Memory B cell (primary cell): ENCODE measurements around the gene ITGA3.
"Not testable (repeated sequence)": the region's sequence is repeated elsewhere in the genome, so short reads cannot be mapped to it uniquely, and the experiment has no call there.

Experiments used
- ATAC-seq: fragments of 150-1000 bp; cut with Tn5 transposase; 2 replicates; pipeline ENCODE4 v1.10.0; 2021; ENCODE audit warnings: low read depth, mild to moderate bottlenecking, moderate library complexity
- DNase-seq, 2 donors: peaks; one replicate each; pipeline ENCODE4 v3.0.0; 2022; ENCODE audit warnings: low spot score in 2 of 2
- H3K27ac Mint-ChIP-seq: one replicate; pipeline ENCODE4 v1.8.0; 2022; ENCODE audit warnings: mild to moderate bottlenecking, moderate library complexity, mixed read lengths
- H3K27me3 Mint-ChIP-seq: one replicate; pipeline ENCODE4 v1.8.0; 2022; ENCODE audit warnings: mixed read lengths
- H3K36me3 Mint-ChIP-seq: one replicate; pipeline ENCODE4 v1.8.0; 2022; ENCODE audit warnings: mild to moderate bottlenecking, mixed read lengths
- H3K4me1 Mint-ChIP-seq: one replicate; pipeline ENCODE4 v1.8.0; 2022; ENCODE audit warnings: mixed read lengths
- H3K4me3 Mint-ChIP-seq: one replicate; pipeline ENCODE4 v1.8.0; 2022; ENCODE audit warnings: mild to moderate bottlenecking, moderate library complexity, mixed read lengths
- H3K9me3 Mint-ChIP-seq: one replicate; pipeline ENCODE4 v1.8.0; 2022; ENCODE audit warnings: mixed read lengths

ITGA3 gene

GRCh38 chr17:50027172-50027880, 28.6 kb upstream of the ITGA3 start:
- H3K36me3 Mint-ChIP-seq: no peaks in the 10 kb centered on the region
- ATAC-seq: peak; percentile 63
- H3K27ac Mint-ChIP-seq: no peak overlapping the region
- peaks cover 17% of the 10 kb centered on the region for H3K27me3 Mint-ChIP-seq
- H3K4me1 Mint-ChIP-seq: peaks cover 5% of the 10 kb centered on the region
- no peaks in the 10 kb centered on the region for H3K9me3 Mint-ChIP-seq
- DNase-seq: no peak
- peak overlapping the region; percentile 64 for H3K4me3 Mint-ChIP-seq

- H3K27ac Mint-ChIP-seq: no peak overlapping the region
- no peak for ATAC-seq
- H3K36me3 Mint-ChIP-seq: no peaks in the 10 kb centered on the region
- no peak for DNase-seq
- peak overlapping the region; percentile 4 for H3K4me3 Mint-ChIP-seq
- peaks cover 17% of the 10 kb centered on the region for H3K27me3 Mint-ChIP-seq
- no peaks in the 10 kb centered on the region for H3K9me3 Mint-ChIP-seq
- H3K4me1 Mint-ChIP-seq: peaks cover 5% of the 10 kb centered on the region
These were observed 27.8 kb upstream of the ITGA3 start for GRCh38 chr17:50027881-50028735.

DNA sequence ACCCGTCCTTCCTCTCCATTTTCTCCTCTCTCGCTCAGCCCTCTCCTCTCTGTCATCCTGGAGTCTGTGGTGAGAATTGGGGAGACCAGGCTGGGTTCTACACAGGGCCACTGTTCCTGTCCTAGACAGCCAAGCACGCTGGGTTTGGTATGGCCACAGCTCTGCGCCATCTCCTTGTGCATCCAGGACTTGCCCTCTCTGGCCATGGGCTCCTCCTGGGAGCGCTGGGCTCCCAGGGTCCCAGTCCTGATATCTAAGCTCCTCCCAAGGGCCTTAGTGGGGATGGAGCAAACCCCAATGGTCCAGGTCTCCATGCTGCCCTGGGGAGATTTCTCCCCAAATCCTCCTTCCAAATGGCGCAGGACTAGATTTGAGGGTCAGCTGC, 27.2 kb upstream of the ITGA3 start:
- DNase-seq: no peak
- Mint-ChIP-seq H3K9me3 (no peaks in the 10 kb centered on the region), H3K4me1 (peaks cover 5% of the 10 kb centered on the region), H3K36me3 (no peaks in the 10 kb centered on the region), H3K27me3 (peaks cover 20% of the 10 kb centered on the region), H3K4me3 (peak overlapping the region; percentile 4), H3K27ac (no peak overlapping the region)
- no peak for ATAC-seq

- H3K9me3 Mint-ChIP-seq: no peaks in the 10 kb centered on the region
- ATAC-seq: no peak
- DNase-seq: no peak
- peaks cover 5% of the 10 kb centered on the region for H3K4me1 Mint-ChIP-seq
- no peak overlapping the region for H3K27ac Mint-ChIP-seq
- no peak overlapping the region for H3K4me3 Mint-ChIP-seq
- no peaks in the 10 kb centered on the region for H3K36me3 Mint-ChIP-seq
- H3K27me3 Mint-ChIP-seq: peaks cover 20% of the 10 kb centered on the region
These were observed 26.7 kb upstream of the ITGA3 start for GRCh38 chr17:50029185-50029584.

- H3K4me1 Mint-ChIP-seq: no peaks in the 10 kb centered on the region
- peaks cover 12% of the 10 kb centered on the region for H3K27me3 Mint-ChIP-seq
- ATAC-seq (no peak), DNase-seq (no peak)
- H3K9me3 Mint-ChIP-seq: no peaks in the 10 kb centered on the region
- H3K36me3 Mint-ChIP-seq: no peaks in the 10 kb centered on the region
- no peak overlapping the region for H3K27ac Mint-ChIP-seq
- no peak overlapping the region for H3K4me3 Mint-ChIP-seq
These were observed 22.6 kb upstream of the ITGA3 start for GRCh38 chr17:50033316-50033715.

DNA sequence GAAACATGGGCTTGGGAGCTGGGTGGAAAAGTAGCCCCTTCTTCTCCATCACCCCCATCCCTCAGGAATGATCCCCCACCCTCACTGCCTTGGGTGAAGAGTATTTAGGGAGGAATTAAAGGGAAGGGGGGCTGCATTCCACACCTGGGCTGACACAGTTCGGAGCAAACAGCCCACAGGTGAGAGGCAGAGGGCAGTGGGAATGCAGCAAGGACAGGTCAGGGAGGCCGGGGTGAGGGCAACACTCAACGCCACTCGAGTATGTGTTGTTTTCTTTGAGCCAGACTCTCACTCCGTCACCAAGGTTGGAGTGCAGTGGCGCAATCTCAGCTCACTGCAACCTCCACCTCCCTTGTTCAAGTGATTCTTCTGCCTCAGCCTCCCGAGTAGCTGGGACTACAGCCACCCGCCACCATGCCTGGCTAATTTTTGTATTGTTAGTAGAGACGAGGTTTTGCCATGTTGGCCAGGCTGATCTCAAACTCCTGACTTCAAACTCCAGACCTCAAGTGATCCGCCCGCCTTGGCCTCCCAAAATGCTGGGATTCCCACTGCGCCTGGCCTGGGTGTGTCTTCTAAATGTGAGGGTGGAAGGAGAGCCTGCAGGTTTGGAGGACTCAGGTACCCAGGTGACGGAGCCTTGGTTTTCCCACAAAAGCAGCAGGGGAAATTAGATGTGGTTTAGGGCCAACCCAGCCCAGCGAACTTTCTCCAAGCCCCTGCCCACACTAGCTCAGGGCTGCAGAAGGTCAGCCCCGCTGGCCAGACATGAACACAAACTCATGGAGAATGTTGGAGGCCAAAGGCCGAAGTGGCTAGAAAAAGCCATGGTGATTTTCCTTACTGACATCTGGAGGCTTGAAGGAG, 21.2 kb upstream of the ITGA3 start:
- no peak for DNase-seq
- peaks cover 7% of the 10 kb centered on the region for H3K27me3 Mint-ChIP-seq
- no peak for ATAC-seq
- H3K9me3 Mint-ChIP-seq: no peaks in the 10 kb centered on the region
- H3K27ac Mint-ChIP-seq: no peak overlapping the region
- no peaks in the 10 kb centered on the region for H3K36me3 Mint-ChIP-seq
- H3K4me1 Mint-ChIP-seq: no peaks in the 10 kb centered on the region
- H3K4me3 Mint-ChIP-seq: no peak overlapping the region

DNA sequence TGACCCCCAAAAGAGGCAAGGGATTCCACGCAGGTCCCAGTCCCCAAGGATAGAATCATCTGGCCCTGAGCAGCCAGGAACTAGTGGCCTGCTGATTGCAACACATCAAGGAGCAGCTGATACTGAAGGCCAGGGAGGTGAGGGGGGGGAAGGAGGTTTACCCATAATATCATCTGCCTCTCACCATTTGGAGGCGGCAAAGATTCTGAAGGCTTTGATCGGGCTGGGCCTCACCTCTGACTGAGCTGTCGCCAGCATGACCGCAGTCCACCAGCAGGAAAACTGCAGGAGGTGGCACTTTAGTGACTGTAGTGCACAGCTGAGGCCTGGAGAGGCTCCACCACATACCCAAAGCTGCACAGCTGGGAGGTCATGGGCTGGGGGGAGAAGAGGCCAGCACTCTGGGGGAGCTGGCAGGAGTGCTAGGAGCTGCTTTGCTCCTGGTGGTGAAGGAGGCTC, 20.5 kb upstream of the ITGA3 start:
- no peaks in the 10 kb centered on the region for H3K4me1 Mint-ChIP-seq
- peaks cover under 1% of the 10 kb centered on the region for H3K9me3 Mint-ChIP-seq
- ATAC-seq (no peak), DNase-seq (no peak)
- H3K36me3 Mint-ChIP-seq: no peaks in the 10 kb centered on the region
- peaks cover 7% of the 10 kb centered on the region for H3K27me3 Mint-ChIP-seq
- H3K4me3 Mint-ChIP-seq: no peak overlapping the region
- H3K27ac Mint-ChIP-seq: no peak overlapping the region

DNA sequence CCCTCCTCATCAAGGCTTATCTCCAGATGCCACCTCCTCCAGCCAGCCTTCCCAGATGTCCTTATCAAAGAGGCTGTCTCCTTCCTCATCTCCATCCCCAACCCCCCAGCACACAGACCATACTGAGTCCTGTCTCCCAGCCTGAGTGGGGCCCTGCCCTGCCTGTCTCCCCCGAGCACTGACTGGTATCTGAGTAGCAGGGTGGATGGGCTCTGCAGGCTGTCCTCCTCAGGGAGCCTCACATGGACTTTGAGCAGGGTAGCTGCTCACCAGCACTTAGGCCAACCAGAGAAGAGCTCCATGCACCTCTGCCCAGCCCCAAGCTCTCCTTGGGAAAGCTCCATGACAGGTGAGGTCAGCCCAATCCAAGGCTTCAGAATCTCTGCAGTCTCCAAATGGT, 20.0 kb upstream of the ITGA3 start:
- Mint-ChIP-seq H3K27me3 (peaks cover 8% of the 10 kb centered on the region), H3K9me3 (peaks cover 2% of the 10 kb centered on the region), H3K36me3 (no peaks in the 10 kb centered on the region), H3K27ac (no peak overlapping the region), H3K4me3 (no peak overlapping the region), H3K4me1 (no peaks in the 10 kb centered on the region)
- no peak for ATAC-seq
- no peak for DNase-seq

DNA sequence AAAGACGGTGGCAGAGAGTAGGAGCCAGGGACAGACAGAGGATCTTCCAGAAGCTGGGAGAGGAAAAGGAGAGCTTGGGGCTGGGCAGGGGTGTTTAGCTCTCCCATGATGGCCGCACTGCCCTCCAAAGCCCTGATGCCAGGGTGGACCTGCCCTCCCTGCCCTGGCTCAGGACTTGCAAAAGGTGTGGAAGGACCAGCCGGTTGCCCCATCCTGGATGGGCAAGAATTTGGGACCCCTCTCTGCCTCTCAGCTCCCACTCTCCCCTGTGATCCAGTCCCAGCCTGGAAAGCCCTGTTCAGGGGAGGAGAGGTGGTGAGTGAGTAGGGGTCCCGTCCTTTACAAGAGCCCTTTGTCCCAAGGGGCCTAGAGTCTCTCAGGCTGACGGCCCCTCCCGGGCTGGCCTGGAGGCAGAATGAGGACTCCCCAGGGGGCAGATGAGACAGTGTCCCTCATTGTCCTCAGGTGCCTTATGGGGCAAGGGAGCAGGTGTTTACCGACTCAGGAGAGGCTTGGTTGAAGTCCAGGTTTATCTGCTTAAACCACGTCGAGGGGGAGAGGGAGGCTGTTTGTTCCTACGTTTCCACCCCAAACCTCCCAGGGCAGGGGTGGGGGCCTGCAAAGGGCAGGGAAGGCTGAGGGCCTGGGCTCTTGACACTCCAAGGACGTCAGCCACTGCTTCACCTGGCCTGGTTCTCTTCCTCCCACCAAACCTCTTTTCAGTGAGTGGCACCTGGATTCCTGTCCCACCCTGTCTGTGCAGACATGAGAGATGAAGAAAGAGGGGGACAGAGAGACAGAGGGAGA, 19.3 kb upstream of the ITGA3 start:
- Mint-ChIP-seq H3K27ac (no peak overlapping the region), H3K27me3 (peaks cover 7% of the 10 kb centered on the region), H3K4me3 (no peak overlapping the region), H3K9me3 (peaks cover 2% of the 10 kb centered on the region), H3K4me1 (no peaks in the 10 kb centered on the region), H3K36me3 (no peaks in the 10 kb centered on the region)
- DNase-seq (no peak), ATAC-seq (no peak)

GRCh38 chr17:50037321-50038107, 18.4 kb upstream of the ITGA3 start:
- Mint-ChIP-seq H3K27ac (no peak overlapping the region), H3K9me3 (peaks cover 2% of the 10 kb centered on the region), H3K4me3 (no peak overlapping the region), H3K27me3 (peaks cover 6% of the 10 kb centered on the region), H3K36me3 (no peaks in the 10 kb centered on the region), H3K4me1 (no peaks in the 10 kb centered on the region)
- DNase-seq (no peak), ATAC-seq (no peak)

- DNase-seq (no peak), ATAC-seq (no peak)
- Mint-ChIP-seq H3K27ac (no peak overlapping the region), H3K4me1 (no peaks in the 10 kb centered on the region), H3K9me3 (peaks cover 2% of the 10 kb centered on the region), H3K27me3 (peaks cover 3% of the 10 kb centered on the region), H3K4me3 (no peak overlapping the region), H3K36me3 (no peaks in the 10 kb centered on the region)
These were observed 16.9 kb upstream of the ITGA3 start for GRCh38 chr17:50039058-50039457.

GRCh38 chr17:50040496-50040895, 15.4 kb upstream of the ITGA3 start:
- H3K4me1 Mint-ChIP-seq, H3K27me3 Mint-ChIP-seq, H3K9me3 Mint-ChIP-seq, H3K27ac Mint-ChIP-seq, DNase-seq, ATAC-seq, H3K4me3 Mint-ChIP-seq, H3K36me3 Mint-ChIP-seq: not testable (repeated sequence)

GRCh38 chr17:50042211-50042610, 13.7 kb upstream of the ITGA3 start:
- no peak overlapping the region for H3K27ac Mint-ChIP-seq
- no peaks in the 10 kb centered on the region for H3K4me1 Mint-ChIP-seq
- no peaks in the 10 kb centered on the region for H3K36me3 Mint-ChIP-seq
- H3K4me3 Mint-ChIP-seq: no peak overlapping the region
- H3K27me3 Mint-ChIP-seq: peaks cover 11% of the 10 kb centered on the region
- peaks cover 2% of the 10 kb centered on the region for H3K9me3 Mint-ChIP-seq
- DNase-seq: no peak
- ATAC-seq: no peak
